DOHH2 (cell line): ENCODE data around the gene DENND1A.

Experiments
- H3F3A ChIP-seq: fragments of 200-600 bp; sonication (generic), shearing (Covaris generic); 2 replicates; pipeline ENCODE4 v1.6.0; 2016; ENCODE audit warnings: antibody characterized with exemption, mild to moderate bottlenecking; ENCODE audit not compliant: control insufficient read depth, insufficient read depth
- H3K27ac ChIP-seq: fragments of 200-600 bp; sonication (generic); 2 replicates; pipeline ENCODE4 v1.5.1; 2014; ENCODE audit warnings: low read depth, mild to moderate bottlenecking, low read length, moderate library complexity
- H3K27me3 ChIP-seq: fragments of 200-600 bp; sonication (generic); 2 replicates; pipeline ENCODE4 v1.6.1; 2014; ENCODE audit warnings: mild to moderate bottlenecking, low read length, mixed read lengths; ENCODE audit not compliant: control insufficient read depth
- H3K36me3 ChIP-seq: fragments of 200-600 bp; sonication (generic); 2 replicates; pipeline ENCODE4 v1.6.1; 2014; ENCODE audit warnings: mild to moderate bottlenecking, low read length, moderate library complexity, mixed read lengths; ENCODE audit not compliant: control insufficient read depth
- H3K4me1 ChIP-seq: fragments of 200-600 bp; sonication (generic); 2 replicates; pipeline ENCODE4 v1.6.1; 2014; ENCODE audit warnings: mild to moderate bottlenecking, low read length, mixed read lengths; ENCODE audit not compliant: control insufficient read depth
- H3K4me2 ChIP-seq: fragments of 200-600 bp; sonication (generic); 2 replicates; pipeline ENCODE4 v1.6.0; 2014; ENCODE audit warnings: mild to moderate bottlenecking, low read length, moderate library complexity
- H3K4me3 ChIP-seq: fragments of 200-600 bp; sonication (generic); 2 replicates; pipeline ENCODE4 v1.5.1; 2014; ENCODE audit warnings: mild to moderate bottlenecking, low read length, mixed read lengths
- H3K79me2 ChIP-seq: fragments of 200-600 bp; sonication (generic); 2 replicates; pipeline ENCODE4 v1.6.1; 2014; ENCODE audit warnings: mild to moderate bottlenecking, low read length, mixed read lengths; ENCODE audit not compliant: control insufficient read depth
- H3K9me2 ChIP-seq: fragments of 200-600 bp; sonication (generic); replicated peaks from 2 replicates; pipeline ENCODE4 v1.6.1; 2014; ENCODE audit warnings: mild to moderate bottlenecking, low read length, mixed read lengths; ENCODE audit not compliant: control insufficient read depth
- H3K9me3 ChIP-seq: fragments of 200-600 bp; sonication (generic); 2 replicates; pipeline ENCODE4 v1.6.1; 2014; ENCODE audit warnings: antibody characterized with exemption, low read length, mixed read lengths; ENCODE audit not compliant: control insufficient read depth, insufficient read depth
- H4K20me1 ChIP-seq: fragments of 200-600 bp; sonication (generic); 2 replicates; pipeline ENCODE4 v1.6.0; 2014; ENCODE audit warnings: low read depth, mild to moderate bottlenecking, antibody characterized with exemption, low read length, moderate library complexity; ENCODE audit not compliant: control insufficient read depth, insufficient read depth
- EZH2phosphoT487 ChIP-seq: fragments of 200-600 bp; sonication (generic); IDR thresholded peaks from 2 replicates; pipeline ENCODE4 v1.6.1; 2017; ENCODE audit warnings: borderline replicate concordance, mild to moderate bottlenecking, antibody characterized with exemption, low read length, moderate library complexity, mixed read lengths
- TF ChIP-seq, protein P1 (sequence below): fragments of 200-600 bp; sonication (generic); IDR thresholded peaks from one replicate; pipeline ENCODE4 v1.5.1; 2014; ENCODE audit warnings: antibody characterized with exemption, mild to moderate bottlenecking, low read depth, low read length; ENCODE audit not compliant: poor library complexity, severe bottlenecking

Gene DENND1A

DNA sequence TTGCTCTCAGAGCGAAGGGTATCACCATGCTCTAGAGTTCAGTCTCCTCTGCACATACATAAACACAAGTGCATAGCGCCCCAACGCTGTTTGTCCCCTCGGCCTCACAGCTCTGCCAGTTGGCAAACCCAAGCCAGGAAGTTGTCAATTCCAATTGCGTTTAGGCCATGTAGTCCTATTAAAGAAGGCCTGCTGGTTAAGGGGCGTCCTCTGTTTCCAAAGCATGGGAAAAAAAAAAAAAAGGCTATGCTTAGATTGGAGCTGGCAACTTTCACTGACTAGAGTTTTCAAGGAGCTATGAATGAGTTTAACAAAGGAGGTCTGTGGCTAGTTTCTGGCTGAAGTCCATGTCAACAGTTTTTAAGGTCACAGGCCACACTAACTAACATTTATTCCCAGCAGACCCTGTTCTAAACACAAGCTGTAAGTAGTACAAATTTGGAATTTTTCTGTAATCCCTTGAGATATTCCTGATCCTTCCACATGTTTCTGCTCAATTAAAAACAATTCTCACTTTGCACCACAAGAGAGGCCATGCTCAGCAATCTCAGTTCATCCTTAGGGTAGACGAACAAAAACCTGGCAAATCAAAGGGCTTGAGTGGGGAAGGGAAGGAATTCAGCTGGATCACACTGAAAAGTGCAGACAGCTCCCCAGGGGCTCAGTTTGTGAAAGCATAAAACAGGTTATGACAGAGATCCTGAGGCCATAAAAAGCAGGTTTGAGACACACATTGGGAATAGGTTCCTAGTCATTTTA lies 187.7 kb downstream of the DENND1A start:
- Histone ChIP-seq H3K27me3 (no peaks in the 10 kb centered on the region), H3K27ac (no peak overlapping the region)
- TF ChIP-seq EZH2phosphoT487 = no peak
- TF ChIP-seq, protein P1, sequence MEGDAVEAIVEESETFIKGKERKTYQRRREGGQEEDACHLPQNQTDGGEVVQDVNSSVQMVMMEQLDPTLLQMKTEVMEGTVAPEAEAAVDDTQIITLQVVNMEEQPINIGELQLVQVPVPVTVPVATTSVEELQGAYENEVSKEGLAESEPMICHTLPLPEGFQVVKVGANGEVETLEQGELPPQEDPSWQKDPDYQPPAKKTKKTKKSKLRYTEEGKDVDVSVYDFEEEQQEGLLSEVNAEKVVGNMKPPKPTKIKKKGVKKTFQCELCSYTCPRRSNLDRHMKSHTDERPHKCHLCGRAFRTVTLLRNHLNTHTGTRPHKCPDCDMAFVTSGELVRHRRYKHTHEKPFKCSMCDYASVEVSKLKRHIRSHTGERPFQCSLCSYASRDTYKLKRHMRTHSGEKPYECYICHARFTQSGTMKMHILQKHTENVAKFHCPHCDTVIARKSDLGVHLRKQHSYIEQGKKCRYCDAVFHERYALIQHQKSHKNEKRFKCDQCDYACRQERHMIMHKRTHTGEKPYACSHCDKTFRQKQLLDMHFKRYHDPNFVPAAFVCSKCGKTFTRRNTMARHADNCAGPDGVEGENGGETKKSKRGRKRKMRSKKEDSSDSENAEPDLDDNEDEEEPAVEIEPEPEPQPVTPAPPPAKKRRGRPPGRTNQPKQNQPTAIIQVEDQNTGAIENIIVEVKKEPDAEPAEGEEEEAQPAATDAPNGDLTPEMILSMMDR = no peak

DNA sequence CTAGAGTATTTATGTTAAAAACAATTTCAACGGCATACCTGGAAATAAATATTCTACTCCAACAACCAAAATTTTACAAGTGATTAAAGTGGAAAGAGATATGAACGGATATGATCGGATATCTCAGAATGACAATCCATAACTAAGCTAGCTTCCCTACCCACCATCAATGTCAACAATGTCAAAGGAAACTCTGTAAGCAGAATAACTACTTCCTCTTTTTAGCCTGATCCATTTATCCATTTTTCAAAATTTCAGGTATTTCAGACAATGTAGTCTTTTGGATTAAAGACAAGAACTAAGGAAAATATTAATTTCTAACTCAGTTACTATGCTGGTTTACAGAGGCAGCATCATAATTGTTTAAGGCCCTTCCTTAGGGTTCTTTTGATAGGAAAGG lies 188.7 kb downstream of the DENND1A start:
- Histone ChIP-seq H3K79me2 (no peaks in the 10 kb centered on the region), H4K20me1 (no peaks in the 10 kb centered on the region), H3K36me3 (no peaks in the 10 kb centered on the region), H3K4me2 (no peak overlapping the region), H3K27ac (no peak overlapping the region), H3K27me3 (no peaks in the 10 kb centered on the region), H3K4me1 (peaks cover 5% of the 10 kb centered on the region), H3K4me3 (no peak overlapping the region), H3K9me3 (no peaks in the 10 kb centered on the region), H3F3A (no peaks in the 10 kb centered on the region), H3K9me2 (no peaks in the 10 kb centered on the region)
- TF ChIP-seq EZH2phosphoT487 = no peak
- TF ChIP-seq, protein P1 = no peak

More for the DNA sequence above, 187.7 kb downstream of the DENND1A start:
- Histone ChIP-seq H4K20me1 (no peaks in the 10 kb centered on the region), H3K4me3 (no peak overlapping the region), H3K4me2 (no peak overlapping the region), H3K4me1 (peaks cover 5% of the 10 kb centered on the region), H3K9me2 (no peaks in the 10 kb centered on the region), H3F3A (no peaks in the 10 kb centered on the region), H3K79me2 (no peaks in the 10 kb centered on the region), H3K36me3 (no peaks in the 10 kb centered on the region), H3K9me3 (no peaks in the 10 kb centered on the region)

DNA sequence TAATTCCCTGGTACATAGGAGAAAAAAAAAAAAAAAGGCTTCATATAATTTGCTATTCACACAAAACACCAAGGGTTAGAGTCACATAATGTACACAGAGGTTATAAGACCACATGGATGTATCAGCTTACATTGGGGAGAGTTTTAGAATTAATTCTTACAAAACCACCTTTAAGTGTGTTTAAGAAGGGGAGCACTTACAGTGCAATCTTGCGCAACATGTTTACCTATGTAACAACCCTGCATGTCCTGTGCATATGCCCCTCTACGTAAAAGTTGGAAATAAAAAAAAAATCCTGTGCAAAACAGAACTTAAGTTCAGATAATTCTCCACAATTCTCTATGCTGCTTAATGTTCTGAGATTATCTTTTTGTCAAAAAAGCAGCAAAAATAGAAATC lies 190.0 kb downstream of the DENND1A start:
- no peak for TF ChIP-seq EZH2phosphoT487
- TF ChIP-seq, protein P1 = no peak

More for the DNA sequence above, 190.0 kb downstream of the DENND1A start:
- Histone ChIP-seq H4K20me1 (no peaks in the 10 kb centered on the region), H3K27me3 (no peaks in the 10 kb centered on the region), H3F3A (no peaks in the 10 kb centered on the region), H3K9me2 (no peaks in the 10 kb centered on the region), H3K36me3 (no peaks in the 10 kb centered on the region), H3K9me3 (no peaks in the 10 kb centered on the region), H3K4me1 (peaks cover 5% of the 10 kb centered on the region), H3K27ac (no peak overlapping the region), H3K4me3 (no peak overlapping the region), H3K79me2 (no peaks in the 10 kb centered on the region), H3K4me2 (no peak overlapping the region)
